ENCODE results near the gene CYFIP1.

GRCh38 chr15:22890296-22890695 lies 89.9 kb downstream of the CYFIP1 start:
- TF ChIP-seq GATA3 (IDR thresholded peaks at IDR 0.05; ENCODE audit: low read depth, low read length) (no peak), GATA2 (IDR thresholded peaks at IDR 0.05; ENCODE audit: low read depth, low read length) (no peak)
